HepG2 (cell line): Measurements from ENCODE around the gene CDC34. TPM values are rescaled to one million over a fixed set of nuclear protein-coding genes. Genes with fewer than 3 reads are reported as not detected.

Source experiments
- ELF4 ChIP-seq: sonication (generic); formaldehyde crosslinking; IDR thresholded peaks from 2 replicates; pipeline ENCODE4 v1.5.0; 2020; ENCODE audit warnings: missing genetic modification reagents, mild to moderate bottlenecking, moderate library complexity, borderline replicate concordance
- FLYWCH1 ChIP-seq: sonication (generic); formaldehyde crosslinking; IDR thresholded peaks from 2 replicates; pipeline ENCODE4 v1.8.1; 2023; ENCODE audit warnings: mild to moderate bottlenecking, missing genetic modification reagents
- FOXA3 ChIP-seq: IDR thresholded peaks from 2 replicates; pipeline ENCODE4 v1.6.1; 2016; ENCODE audit warnings: missing genetic modification reagents, missing compliant biosample characterization
- HMG20A ChIP-seq: IDR thresholded peaks from 2 replicates; pipeline ENCODE4 v1.6.1; 2016; ENCODE audit warnings: borderline replicate concordance
- HOXA9 ChIP-seq: sonication (generic); formaldehyde crosslinking; IDR thresholded peaks from 2 replicates; pipeline ENCODE4 v1.8.1; 2022; ENCODE audit warnings: missing genetic modification reagents, mild to moderate bottlenecking, moderate library complexity, borderline replicate concordance
- KAT7 ChIP-seq: IDR thresholded peaks from 2 replicates; pipeline ENCODE4 v1.6.1; 2018; ENCODE audit warnings: borderline replicate concordance, missing compliant biosample characterization
- NR0B2 ChIP-seq: sonication (generic); formaldehyde crosslinking; IDR thresholded peaks from 2 replicates; pipeline ENCODE4 v1.4.0; 2020; ENCODE audit warnings: mild to moderate bottlenecking, missing genetic modification reagents
- POGZ ChIP-seq: sonication (generic); formaldehyde crosslinking; IDR thresholded peaks from 2 replicates; pipeline ENCODE4 v1.4.0; 2020; ENCODE audit warnings: mild to moderate bottlenecking, missing genetic modification reagents
- RAD51 ChIP-seq: fragments of 450-650 bp; IDR thresholded peaks from 2 replicates; pipeline ENCODE4 v1.6.1; 2016; ENCODE audit warnings: borderline replicate concordance
- STAT6 ChIP-seq: sonication (generic); formaldehyde crosslinking; IDR thresholded peaks from 2 replicates; pipeline ENCODE4 v1.4.0; 2020; ENCODE audit warnings: missing genetic modification reagents, mild to moderate bottlenecking, borderline replicate concordance
- TP53 ChIP-seq: sonication (generic); formaldehyde crosslinking; conservative IDR thresholded peaks from 2 replicates; pipeline ENCODE4 v1.4.0; 2020; ENCODE audit warnings: missing genetic modification reagents
- ZFAT ChIP-seq: sonication (generic); formaldehyde crosslinking; conservative IDR thresholded peaks from 2 replicates; pipeline ENCODE4 v1.8.1; 2023; ENCODE audit warnings: missing genetic modification reagents, inconsistent platforms
- ZFP90 ChIP-seq: sonication (generic); formaldehyde crosslinking; IDR thresholded peaks from 2 replicates; pipeline ENCODE4 v1.8.0; 2022; ENCODE audit warnings: missing genetic modification reagents, mild to moderate bottlenecking, inconsistent platforms, borderline replicate concordance
- ZNF33B ChIP-seq: sonication (generic); formaldehyde crosslinking; IDR thresholded peaks from 2 replicates; pipeline ENCODE4 v1.5.1; 2020; ENCODE audit warnings: mild to moderate bottlenecking, missing genetic modification reagents
- ZNF776 ChIP-seq: sonication (generic); formaldehyde crosslinking; IDR thresholded peaks from 2 replicates; pipeline ENCODE4 v1.4.0; 2020; ENCODE audit warnings: mild to moderate bottlenecking, missing genetic modification reagents
- ZSCAN29 ChIP-seq: sonication (generic); formaldehyde crosslinking; conservative IDR thresholded peaks from 2 replicates; pipeline ENCODE4 v1.4.0; 2020; ENCODE audit warnings: mild to moderate bottlenecking, missing genetic modification reagents
- ZSCAN30 ChIP-seq: sonication (generic); formaldehyde crosslinking; IDR thresholded peaks from 2 replicates; pipeline ENCODE4 v1.5.0; 2020; ENCODE audit warnings: mild to moderate bottlenecking, missing genetic modification reagents
- polyA plus RNA-seq, 8 experiments: library from polyadenylated mRNA; depleted of rRNA in 3 of 8; stranded (reverse) in 7 of 8; unstranded in 1 of 8; fragments of >200 nt; fragmentation: Illumina TruSeq in 4 of 8; extraction: Trizol in 4 of 8; gene quantifications; 2 replicates each; pipeline versions ENCODE4 v1.2.1 to v1.2.3, GENCODE V29; 2011 to 2016; ENCODE audit warnings: low read depth in 4 of 8, missing spikeins in 1 of 8, mixed read lengths in 1 of 8; ENCODE audit not compliant: insufficient read depth in 1 of 8
- total RNA-seq, 5 experiments: library from RNA; depleted of rRNA; stranded (reverse); fragments of >200 nt; fragmentation: Illumina TruSeq; extraction: Trizol; gene quantifications; 2 replicates each; pipeline ENCODE4 v1.2.3, GENCODE V29; 2016; ENCODE audit warnings: low read depth in 1 of 5
- TF ChIP-seq, protein P1 (sequence below): sonication (generic); formaldehyde crosslinking; IDR thresholded peaks from 2 replicates; pipeline ENCODE4 v1.4.0; 2020; ENCODE audit warnings: missing genetic modification reagents, borderline replicate concordance
- TF ChIP-seq, protein P2 (sequence below): sonication (generic); formaldehyde crosslinking; IDR thresholded peaks from 2 replicates; pipeline ENCODE4 v1.4.0; 2020; ENCODE audit warnings: mild to moderate bottlenecking, missing genetic modification reagents

The CDC34 gene
- total and polyA plus RNA-seq, 2 of the 13 experiments (the other 11 are each of a cell fraction or from before 2014, with no cell fraction given): 138 to 150 TPM

DNA sequence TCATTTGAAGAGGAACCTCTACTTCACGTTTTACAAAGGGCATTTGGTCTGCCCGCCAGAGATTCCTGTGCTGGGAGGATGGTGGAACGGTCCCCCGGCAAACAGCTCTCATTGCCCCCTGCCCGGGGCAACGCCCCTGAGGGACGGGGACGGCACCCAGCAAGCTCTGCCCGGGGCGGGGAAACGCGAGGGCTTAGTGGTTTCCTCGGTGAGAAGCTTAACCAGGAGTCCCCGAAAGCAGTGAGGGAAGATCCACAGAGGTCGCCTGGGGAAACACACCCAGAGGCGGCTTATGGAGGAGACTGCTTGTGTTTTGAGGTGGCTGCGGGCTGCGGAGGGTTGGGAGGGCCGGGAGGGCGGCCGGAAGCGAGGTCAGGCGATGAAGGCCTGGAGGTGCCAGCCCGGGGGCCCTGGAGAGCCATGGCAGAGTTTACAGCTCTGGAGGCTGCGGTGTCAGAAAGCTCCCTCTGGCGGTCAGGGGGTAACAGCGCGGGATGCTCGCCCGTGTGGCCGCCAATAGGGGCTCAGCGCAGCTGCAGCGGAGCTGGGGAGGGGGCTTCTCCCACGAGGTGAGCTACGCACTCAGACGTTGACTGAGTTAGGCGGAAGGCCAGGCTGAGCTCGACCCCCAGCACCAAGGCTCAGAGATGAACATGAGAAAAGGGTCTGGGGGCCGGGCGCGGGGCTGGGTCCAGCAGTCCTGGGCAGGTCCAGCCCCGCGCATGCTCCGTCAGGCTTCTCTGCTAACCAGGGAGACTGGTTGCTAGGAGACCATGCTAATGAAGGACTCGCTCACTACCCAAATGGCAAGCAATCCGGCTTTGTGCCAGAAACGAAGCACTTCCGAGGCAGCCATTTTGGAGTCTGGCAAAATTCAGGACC lies 24.9 kb upstream of the CDC34 start (continued):
- TF ChIP-seq RAD51 (no peak), ELF4 (CRISPR knock-in tag) (no peak), ZSCAN30 (CRISPR knock-in tag) (no peak), ZNF776 (no peak), NR0B2 (CRISPR knock-in tag) (no peak), STAT6 (CRISPR knock-in tag) (no peak; the same call in 1 of the 2 replicates), ZNF33B (CRISPR knock-in tag) (no peak), ZSCAN29 (no peak), ZFAT (CRISPR knock-in tag) (no peak), ZFP90 (no peak; the same call in 1 of the 2 replicates), FOXA3 (0 out of 2 replicates have a peak, but pooled peaks have one; percentile 19), POGZ (no peak; the same call in 1 of the 2 replicates), HOXA9 (CRISPR knock-in tag) (no peak), TP53 (CRISPR knock-in tag) (no peak), HMG20A (no peak; the same call in 1 of the 2 replicates), KAT7 (CRISPR knock-in tag) (no peak), FLYWCH1 (CRISPR knock-in tag) (no peak)
- TF ChIP-seq, protein P1, sequence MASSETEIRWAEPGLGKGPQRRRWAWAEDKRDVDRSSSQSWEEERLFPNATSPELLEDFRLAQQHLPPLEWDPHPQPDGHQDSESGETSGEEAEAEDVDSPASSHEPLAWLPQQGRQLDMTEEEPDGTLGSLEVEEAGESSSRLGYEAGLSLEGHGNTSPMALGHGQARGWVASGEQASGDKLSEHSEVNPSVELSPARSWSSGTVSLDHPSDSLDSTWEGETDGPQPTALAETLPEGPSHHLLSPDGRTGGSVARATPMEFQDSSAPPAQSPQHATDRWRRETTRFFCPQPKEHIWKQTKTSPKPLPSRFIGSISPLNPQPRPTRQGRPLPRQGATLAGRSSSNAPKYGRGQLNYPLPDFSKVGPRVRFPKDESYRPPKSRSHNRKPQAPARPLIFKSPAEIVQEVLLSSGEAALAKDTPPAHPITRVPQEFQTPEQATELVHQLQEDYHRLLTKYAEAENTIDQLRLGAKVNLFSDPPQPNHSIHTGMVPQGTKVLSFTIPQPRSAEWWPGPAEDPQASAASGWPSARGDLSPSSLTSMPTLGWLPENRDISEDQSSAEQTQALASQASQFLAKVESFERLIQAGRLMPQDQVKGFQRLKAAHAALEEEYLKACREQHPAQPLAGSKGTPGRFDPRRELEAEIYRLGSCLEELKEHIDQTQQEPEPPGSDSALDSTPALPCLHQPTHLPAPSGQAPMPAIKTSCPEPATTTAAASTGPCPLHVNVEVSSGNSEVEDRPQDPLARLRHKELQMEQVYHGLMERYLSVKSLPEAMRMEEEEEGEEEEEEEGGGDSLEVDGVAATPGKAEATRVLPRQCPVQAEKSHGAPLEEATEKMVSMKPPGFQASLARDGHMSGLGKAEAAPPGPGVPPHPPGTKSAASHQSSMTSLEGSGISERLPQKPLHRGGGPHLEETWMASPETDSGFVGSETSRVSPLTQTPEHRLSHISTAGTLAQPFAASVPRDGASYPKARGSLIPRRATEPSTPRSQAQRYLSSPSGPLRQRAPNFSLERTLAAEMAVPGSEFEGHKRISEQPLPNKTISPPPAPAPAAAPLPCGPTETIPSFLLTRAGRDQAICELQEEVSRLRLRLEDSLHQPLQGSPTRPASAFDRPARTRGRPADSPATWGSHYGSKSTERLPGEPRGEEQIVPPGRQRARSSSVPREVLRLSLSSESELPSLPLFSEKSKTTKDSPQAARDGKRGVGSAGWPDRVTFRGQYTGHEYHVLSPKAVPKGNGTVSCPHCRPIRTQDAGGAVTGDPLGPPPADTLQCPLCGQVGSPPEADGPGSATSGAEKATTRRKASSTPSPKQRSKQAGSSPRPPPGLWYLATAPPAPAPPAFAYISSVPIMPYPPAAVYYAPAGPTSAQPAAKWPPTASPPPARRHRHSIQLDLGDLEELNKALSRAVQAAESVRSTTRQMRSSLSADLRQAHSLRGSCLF: no peak
- TF ChIP-seq, protein P2, sequence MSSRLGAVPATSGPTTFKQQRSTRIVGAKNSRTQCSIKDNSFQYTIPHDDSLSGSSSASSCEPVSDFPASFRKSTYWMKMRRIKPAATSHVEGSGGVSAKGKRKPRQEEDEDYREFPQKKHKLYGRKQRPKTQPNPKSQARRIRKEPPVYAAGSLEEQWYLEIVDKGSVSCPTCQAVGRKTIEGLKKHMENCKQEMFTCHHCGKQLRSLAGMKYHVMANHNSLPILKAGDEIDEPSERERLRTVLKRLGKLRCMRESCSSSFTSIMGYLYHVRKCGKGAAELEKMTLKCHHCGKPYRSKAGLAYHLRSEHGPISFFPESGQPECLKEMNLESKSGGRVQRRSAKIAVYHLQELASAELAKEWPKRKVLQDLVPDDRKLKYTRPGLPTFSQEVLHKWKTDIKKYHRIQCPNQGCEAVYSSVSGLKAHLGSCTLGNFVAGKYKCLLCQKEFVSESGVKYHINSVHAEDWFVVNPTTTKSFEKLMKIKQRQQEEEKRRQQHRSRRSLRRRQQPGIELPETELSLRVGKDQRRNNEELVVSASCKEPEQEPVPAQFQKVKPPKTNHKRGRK: no peak
